Nephron (organoid): Measurements from ENCODE around the gene PEAK3.

ENCODE experiments used
- H3K27ac Mint-ChIP-seq, 3 experiments: 2 replicates each; pipeline ENCODE4 v1.8.0; 2020; ENCODE audit warnings: mixed read lengths in 3 of 3, mild to moderate bottlenecking in 2 of 3, moderate library complexity in 1 of 3
- H3K27me3 Mint-ChIP-seq: 2 replicates; pipeline ENCODE4 v1.8.0; 2021; ENCODE audit warnings: low read depth, mild to moderate bottlenecking, moderate library complexity, mixed read lengths
- H3K36me3 Mint-ChIP-seq: 2 replicates; pipeline ENCODE4 v1.8.0; 2020; ENCODE audit warnings: low read depth, mixed read lengths
- H3K4me1 Mint-ChIP-seq: 2 replicates; pipeline ENCODE4 v1.8.0; 2020; ENCODE audit warnings: mixed read lengths
- H3K4me3 Mint-ChIP-seq, 3 experiments: 2 replicates each; pipeline ENCODE4 v1.8.0; 2020; ENCODE audit warnings: mild to moderate bottlenecking in 3 of 3, mixed read lengths in 3 of 3, moderate library complexity in 2 of 3
- H3K9me3 Mint-ChIP-seq: 2 replicates; pipeline ENCODE4 v1.8.0; 2020; ENCODE audit warnings: mixed read lengths
- CTCF ChIP-seq, 3 experiments: fragments of 200-600 bp; sonication (generic); IDR thresholded peaks; one replicate each; pipeline ENCODE4 v1.5.0; 2021; ENCODE audit warnings: antibody characterized with exemption in 3 of 3; ENCODE audit not compliant: unreplicated experiment in 3 of 3

Gene PEAK3

GRCh38 chr19:2261438-2262172, 20.4 kb downstream of the PEAK3 start:
- H3K4me1 Mint-ChIP-seq = peaks cover 4% of the 10 kb centered on the region

GRCh38 chr19:2260341-2260805, 21.6 kb downstream of the PEAK3 start:
- TF ChIP-seq CTCF (IDR thresholded peaks at IDR 0.05; ENCODE audit: unreplicated experiment in 3 of 3) = no peak
- no peaks in the 10 kb centered on the region for H3K4me1 Mint-ChIP-seq
- H3K27ac Mint-ChIP-seq = peak overlapping the region in 1 of 3 experiments; percentile 26
- no peaks in the 10 kb centered on the region for H3K27me3 Mint-ChIP-seq
- H3K4me3 Mint-ChIP-seq = no peak overlapping the region
- no peaks in the 10 kb centered on the region for H3K9me3 Mint-ChIP-seq
- H3K36me3 Mint-ChIP-seq = no peaks in the 10 kb centered on the region

More at GRCh38 chr19:2261438-2262172, 20.4 kb downstream of the PEAK3 start:
- Mint-ChIP-seq H3K4me3 (no peak overlapping the region), H3K27me3 (no peaks in the 10 kb centered on the region), H3K36me3 (no peaks in the 10 kb centered on the region), H3K9me3 (no peaks in the 10 kb centered on the region), H3K27ac (no peak overlapping the region)
- TF ChIP-seq CTCF (IDR thresholded peaks at IDR 0.05; ENCODE audit: unreplicated experiment in 3 of 3) = peak; percentile 22 to 39 (median 29)

GRCh38 chr19:2259336-2259735, 22.6 kb downstream of the PEAK3 start:
- TF ChIP-seq CTCF (IDR thresholded peaks at IDR 0.05; ENCODE audit: unreplicated experiment in 3 of 3) = no peak
- H3K4me1 Mint-ChIP-seq = no peaks in the 10 kb centered on the region
- H3K27ac Mint-ChIP-seq = no peak overlapping the region
- H3K27me3 Mint-ChIP-seq = no peaks in the 10 kb centered on the region
- no peaks in the 10 kb centered on the region for H3K36me3 Mint-ChIP-seq
- H3K4me3 Mint-ChIP-seq = no peak overlapping the region
- no peaks in the 10 kb centered on the region for H3K9me3 Mint-ChIP-seq

GRCh38 chr19:2255982-2256685, 25.8 kb downstream of the PEAK3 start, which contains the start of gene JSRP1:
Gene JSRP1 (minus strand): TSS chr19:2256417. CDS start chr19:2255314, 1,103 bp downstream.
- Mint-ChIP-seq H3K27ac (peak within 1 kb of the TSS in 1 of 3 experiments; percentile 70), H3K4me3 (peak within 1 kb of the TSS in 2 of 3 experiments; percentile 59 to 83), H3K9me3 (no peaks in the 10 kb centered on the region), H3K4me1 (peaks cover 5% of the 10 kb centered on the region), H3K36me3 (no peaks in the 10 kb centered on the region), H3K27me3 (peaks cover 11% of the 10 kb centered on the region)
- TF ChIP-seq CTCF (IDR thresholded peaks at IDR 0.05; ENCODE audit: unreplicated experiment in 3 of 3) = no peak

- peaks cover 11% of the 10 kb centered on the region for H3K27me3 Mint-ChIP-seq
- peaks cover 5% of the 10 kb centered on the region for H3K4me1 Mint-ChIP-seq
- H3K9me3 Mint-ChIP-seq = no peaks in the 10 kb centered on the region
- TF ChIP-seq CTCF (IDR thresholded peaks at IDR 0.05; ENCODE audit: unreplicated experiment in 3 of 3) = no peak
- no peak overlapping the region for H3K27ac Mint-ChIP-seq
- H3K4me3 Mint-ChIP-seq = peak overlapping the region in 2 of 3 experiments; percentile 16 to 83
- H3K36me3 Mint-ChIP-seq = no peaks in the 10 kb centered on the region
Observed at GRCh38 chr19:2255112-2255845, 26.7 kb downstream of the PEAK3 start.
